ENCODE measurements around the gene ZNF331. TPM values are rescaled to one million over a fixed set of nuclear protein-coding genes. Genes with fewer than 3 reads are reported as not detected.
"Not testable (repeated sequence)": the region's sequence is repeated elsewhere in the genome, so short reads cannot be mapped to it uniquely, and the experiment has no call there.

The ZNF331 gene
- total RNA-seq (100 to 1,000 TPM in 5 of 7 donors, 10 to 100 TPM in 2; 52.0 to 365 (median 150) TPM), polyA plus RNA-seq (10 to 100 TPM; 23.7 to 24.6 TPM)
- long read RNA-seq, donor 1, transcript ZNF331-211 (6 exons, 670 nt) = minor isoform, 51 of 867 reads
- long read RNA-seq, donor 1, transcript ZNF331-217 (5 exons, 2,161 nt) = minor isoform, 49 of 867 reads
- long read RNA-seq, donor 1, transcript ZNF331-202 (6 exons, 2,248 nt) = minor isoform, 149 of 867 reads
- long read RNA-seq, donor 1, transcript ZNF331-221 (5 exons, 913 nt) = major isoform, 402 of 867 reads
- long read RNA-seq, donor 1, partial matches to known transcripts = 15 of 867 reads
- long read RNA-seq, donor 1, other reads (novel, unspliced or antisense) = 125 of 867 reads
- long read RNA-seq, donor 2, full-length matches to known transcripts = 9 of 9 reads
- long read RNA-seq, donor 2, partial matches to known transcripts = 0 of 9 reads
- long read RNA-seq, donor 2, other reads (novel, unspliced or antisense) = 0 of 9 reads
- long read RNA-seq, donor 3, transcript ZNF331-221 (5 exons, 913 nt) = major isoform, 25 of 75 reads
- long read RNA-seq, donor 3, transcript ZNF331-217 (5 exons, 2,161 nt) = minor isoform, 9 of 75 reads
- long read RNA-seq, donor 3, transcript ZNF331-202 (6 exons, 2,248 nt) = minor isoform, 17 of 75 reads
- long read RNA-seq, donor 3, partial matches to known transcripts = 1 of 75 reads
- long read RNA-seq, donor 3, other reads (novel, unspliced or antisense) = 17 of 75 reads

DNA sequence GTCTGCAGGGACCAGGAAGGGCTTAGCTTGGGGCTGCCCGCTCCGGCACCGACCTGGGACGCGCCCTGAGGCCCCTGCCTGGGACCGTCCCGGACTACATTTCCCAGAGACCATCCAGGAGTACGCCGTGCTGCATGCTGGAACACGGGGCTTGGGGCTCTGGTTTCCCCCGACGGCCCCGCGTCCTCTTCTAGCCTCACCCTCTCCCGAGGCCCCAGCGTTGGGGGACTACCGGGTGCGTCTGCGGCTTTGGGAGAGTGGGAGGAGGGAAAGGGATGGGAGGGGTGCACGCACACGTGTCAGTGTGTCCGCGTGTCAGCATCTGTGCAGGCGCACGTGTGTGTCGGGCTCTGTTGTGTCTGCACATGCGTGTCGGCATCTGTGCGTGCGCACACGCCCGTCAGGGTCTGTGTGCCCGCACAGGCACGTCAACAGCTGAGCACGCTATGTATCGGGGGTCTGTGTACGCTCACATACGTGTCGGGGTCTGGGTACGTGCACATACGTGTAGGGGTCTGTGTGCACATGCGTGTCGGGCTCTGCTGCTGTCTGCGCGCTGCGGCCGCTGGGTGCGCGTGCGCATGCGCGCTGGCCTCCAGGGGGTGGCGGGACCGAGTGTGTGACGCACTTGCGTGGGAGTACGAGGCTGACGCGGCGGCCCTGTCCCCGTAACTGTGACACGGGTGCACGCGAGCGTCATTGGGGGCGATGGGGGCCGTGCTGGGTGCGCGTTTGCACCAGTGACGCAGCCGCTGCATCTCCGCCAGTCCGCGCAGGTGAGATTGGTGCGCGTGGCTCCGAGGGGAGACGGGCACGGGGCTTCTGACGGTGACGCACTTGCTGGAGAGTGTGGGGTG, at the start of gene ZNF331:
Gene ZNF331, plus strand, starts transcription at position 625 of the 857 bp plus-strand sequence. CDS start 31,232 bp downstream, outside the sequence.
- intact Hi-C loops (cut with DNase I) = no loop called here
- TF ChIP-seq, protein P1, sequence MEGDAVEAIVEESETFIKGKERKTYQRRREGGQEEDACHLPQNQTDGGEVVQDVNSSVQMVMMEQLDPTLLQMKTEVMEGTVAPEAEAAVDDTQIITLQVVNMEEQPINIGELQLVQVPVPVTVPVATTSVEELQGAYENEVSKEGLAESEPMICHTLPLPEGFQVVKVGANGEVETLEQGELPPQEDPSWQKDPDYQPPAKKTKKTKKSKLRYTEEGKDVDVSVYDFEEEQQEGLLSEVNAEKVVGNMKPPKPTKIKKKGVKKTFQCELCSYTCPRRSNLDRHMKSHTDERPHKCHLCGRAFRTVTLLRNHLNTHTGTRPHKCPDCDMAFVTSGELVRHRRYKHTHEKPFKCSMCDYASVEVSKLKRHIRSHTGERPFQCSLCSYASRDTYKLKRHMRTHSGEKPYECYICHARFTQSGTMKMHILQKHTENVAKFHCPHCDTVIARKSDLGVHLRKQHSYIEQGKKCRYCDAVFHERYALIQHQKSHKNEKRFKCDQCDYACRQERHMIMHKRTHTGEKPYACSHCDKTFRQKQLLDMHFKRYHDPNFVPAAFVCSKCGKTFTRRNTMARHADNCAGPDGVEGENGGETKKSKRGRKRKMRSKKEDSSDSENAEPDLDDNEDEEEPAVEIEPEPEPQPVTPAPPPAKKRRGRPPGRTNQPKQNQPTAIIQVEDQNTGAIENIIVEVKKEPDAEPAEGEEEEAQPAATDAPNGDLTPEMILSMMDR (IDR thresholded peaks at IDR 0.05) = peak in 2 of 3 donors; percentile 72 to 77
- TF ChIP-seq EP300 (IDR thresholded peaks at IDR 0.05) (no peak), POLR2A (IDR thresholded peaks at IDR 0.05) (peak; percentile 73)
- Histone ChIP-seq H3K4me1 (ENCODE audit: insufficient read depth) (peaks cover 2% of the 10 kb centered on the region), H3K27me3 (no peaks in the 10 kb centered on the region), H3K9me3 (no peaks in the 10 kb centered on the region), H3K36me3 (no peaks in the 10 kb centered on the region), H3K27ac (peak within 1 kb of the TSS; percentile 72 to 88), H3K4me3 (peak within 1 kb of the TSS; percentile 71)
- DNase-seq = peak; percentile 75 to 88 (median 88)
- 56 to 67% (median 61%) methylated on average over 76 to 81 of the region's 81 CpGs for WGBS, 3 donors

DNA sequence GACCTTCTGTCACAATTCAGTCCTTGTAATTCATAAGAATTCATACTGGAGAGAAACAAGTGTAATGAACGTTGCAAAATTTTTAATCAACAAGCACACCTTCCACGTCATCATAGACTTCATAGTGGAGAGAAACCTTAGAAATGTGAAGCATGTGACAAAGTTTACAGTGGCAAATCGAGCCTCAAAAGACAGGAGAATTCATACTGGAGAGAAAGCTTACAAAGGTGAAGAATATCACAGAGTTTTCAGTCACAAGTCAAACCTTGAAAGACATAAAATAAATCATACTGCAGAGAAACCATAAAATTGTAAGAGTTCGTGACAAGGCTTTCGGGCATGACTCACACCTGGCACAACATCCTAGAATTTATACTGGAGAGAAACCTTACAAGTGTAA, 45.8 kb upstream of the ZNF331 start:
- TF ChIP-seq EP300 (IDR thresholded peaks at IDR 0.05) = no peak
- TF ChIP-seq, protein P1 (IDR thresholded peaks at IDR 0.05) = no peak
- TF ChIP-seq POLR2A (IDR thresholded peaks at IDR 0.05) = no peak
- intact Hi-C loops (cut with DNase I) = no loop called here
- 96 to 99% (median 97%) methylated on average over 5 of the region's 5 CpGs for WGBS, 3 donors
- Histone ChIP-seq H3K4me1 (ENCODE audit: insufficient read depth) (no peaks in the 10 kb centered on the region), H3K9me3 (peaks cover 0 to 21% of the 10 kb centered on the region in 2 donors), H3K36me3 (no peaks in the 10 kb centered on the region), H3K27ac (no peak overlapping the region), H3K27me3 (no peaks in the 10 kb centered on the region), H3K4me3 (no peak overlapping the region)
- DNase-seq = no peak

DNA sequence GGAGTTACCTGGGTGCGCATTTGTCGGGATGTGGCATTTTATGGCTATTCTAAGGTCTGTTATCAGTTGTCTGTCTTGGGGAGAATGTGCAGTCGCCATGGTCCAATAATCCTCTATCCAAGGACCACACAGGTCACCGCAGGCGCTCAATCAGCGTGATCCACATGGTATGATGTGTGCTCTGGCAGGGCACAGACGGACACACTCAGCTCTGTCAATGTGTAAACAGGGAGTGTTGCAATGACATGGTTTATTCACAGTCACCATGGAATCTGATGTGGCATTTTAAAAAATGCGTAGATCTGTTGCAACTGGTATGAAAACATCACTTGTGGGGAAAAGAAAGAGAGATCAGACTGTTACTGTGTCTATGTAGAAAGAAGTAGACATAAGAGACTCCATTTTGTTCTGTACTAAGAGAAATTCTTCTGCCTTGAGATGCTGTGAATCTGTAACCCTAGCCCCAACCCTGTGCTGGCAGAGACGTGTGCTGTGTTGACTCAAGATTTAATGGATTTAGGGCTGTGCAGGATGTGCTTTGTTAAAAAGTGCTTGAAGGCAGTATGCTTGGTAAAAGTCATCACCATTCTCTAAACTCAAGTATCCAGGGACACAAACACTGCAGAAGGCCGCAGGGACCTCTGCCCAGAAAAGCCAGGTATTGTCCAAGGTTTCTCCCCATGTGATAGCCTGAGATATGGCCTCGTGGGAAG, 40.5 kb upstream of the ZNF331 start:
- H3K4me3 ChIP-seq; H3K36me3 ChIP-seq; H3K9me3 ChIP-seq; H3K27ac ChIP-seq; DNase-seq; H3K27me3 ChIP-seq; intact Hi-C loops (cut with DNase I); H3K4me1 ChIP-seq (ENCODE audit: insufficient read depth): not testable (repeated sequence)
- WGBS, 3 donors = 52 to 60% (median 59%) methylated on average over 11 of the region's 11 CpGs

DNA sequence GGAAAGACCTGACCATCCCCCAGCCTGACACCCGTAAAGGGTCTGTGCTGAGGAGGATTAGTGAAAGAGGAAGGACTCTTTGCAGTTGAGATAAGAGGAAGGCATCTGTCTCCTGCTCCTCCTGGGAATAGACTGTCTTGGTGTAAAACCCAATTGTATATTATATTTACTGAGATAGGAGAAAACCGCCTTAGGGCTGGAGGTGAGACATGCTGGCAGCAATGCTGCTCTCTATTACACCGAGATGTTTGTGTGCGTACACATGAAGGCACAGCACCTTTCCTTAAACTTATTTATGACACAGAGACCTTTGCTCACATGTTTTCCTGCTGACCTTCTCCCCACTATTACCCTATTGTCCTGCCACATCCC, 39.9 kb upstream of the ZNF331 start:
- DNase-seq; H3K4me3 ChIP-seq; H3K36me3 ChIP-seq; H3K27ac ChIP-seq; H3K4me1 ChIP-seq (ENCODE audit: insufficient read depth); H3K27me3 ChIP-seq; intact Hi-C loops (cut with DNase I); H3K9me3 ChIP-seq: not testable (repeated sequence)
- 43 to 48% (median 43%) methylated on average over 4 of the region's 4 CpGs for WGBS, 3 donors

DNA sequence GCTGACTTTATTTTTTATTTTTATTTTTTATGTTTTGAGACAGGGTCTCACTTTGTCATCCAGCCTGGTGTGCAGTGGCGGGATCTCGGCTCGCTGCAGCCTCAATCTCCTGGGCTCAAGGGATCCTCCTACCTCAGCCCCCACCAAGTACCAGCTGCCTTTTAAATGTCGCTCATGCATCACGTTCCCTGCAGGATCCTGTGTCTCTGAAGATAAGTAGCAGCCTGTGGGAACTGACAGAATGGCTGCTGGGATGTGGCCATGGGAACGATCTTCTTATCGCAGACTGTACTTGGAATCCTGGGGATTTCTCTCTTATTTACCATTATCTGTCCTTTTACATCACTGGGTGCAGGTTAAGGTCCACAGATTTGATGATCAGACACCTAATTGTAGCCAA, 34.8 kb upstream of the ZNF331 start:
- H3K27me3 ChIP-seq; DNase-seq; H3K4me1 ChIP-seq (ENCODE audit: insufficient read depth); H3K27ac ChIP-seq; intact Hi-C loops (cut with DNase I); H3K9me3 ChIP-seq; H3K36me3 ChIP-seq; H3K4me3 ChIP-seq: not testable (repeated sequence)
- WGBS, 3 donors = 33 to 43% (median 35%) methylated on average over 7 of the region's 7 CpGs

DNA sequence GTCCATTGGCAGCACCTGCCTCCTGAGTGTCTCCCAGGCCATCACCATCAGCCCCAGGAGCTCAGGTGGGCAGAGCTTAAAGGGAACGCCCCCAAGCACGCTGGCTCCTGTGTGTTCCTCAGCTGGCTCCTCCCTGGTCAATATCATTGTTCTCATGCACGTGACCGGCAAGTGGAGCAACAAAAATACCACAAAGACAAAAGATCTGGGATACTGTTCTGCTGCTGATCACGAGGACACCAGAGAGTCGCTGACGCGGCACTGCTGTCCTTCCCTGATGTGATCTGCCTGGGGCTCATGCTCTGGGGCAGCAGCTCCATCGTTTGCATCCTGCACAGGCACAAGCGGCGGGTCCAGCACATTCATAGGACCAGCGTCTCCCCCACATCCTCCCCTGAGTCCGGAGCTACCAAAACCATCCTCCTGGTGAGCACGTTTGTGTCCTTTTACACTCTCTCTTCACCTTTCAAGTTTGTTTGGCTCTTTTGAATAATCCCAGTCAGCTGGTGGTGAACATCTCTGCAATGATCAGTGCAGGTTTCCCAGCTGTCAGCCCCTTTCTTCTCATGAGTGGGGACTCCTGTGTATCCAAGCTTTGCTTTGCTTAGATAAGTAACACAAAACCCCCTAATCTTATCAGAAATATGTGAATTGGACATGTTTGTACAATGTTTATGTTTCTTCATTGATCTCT, 34.1 kb upstream of the ZNF331 start:
- not testable (repeated sequence) for H3K27ac ChIP-seq, H3K4me3 ChIP-seq, H3K36me3 ChIP-seq

DNA sequence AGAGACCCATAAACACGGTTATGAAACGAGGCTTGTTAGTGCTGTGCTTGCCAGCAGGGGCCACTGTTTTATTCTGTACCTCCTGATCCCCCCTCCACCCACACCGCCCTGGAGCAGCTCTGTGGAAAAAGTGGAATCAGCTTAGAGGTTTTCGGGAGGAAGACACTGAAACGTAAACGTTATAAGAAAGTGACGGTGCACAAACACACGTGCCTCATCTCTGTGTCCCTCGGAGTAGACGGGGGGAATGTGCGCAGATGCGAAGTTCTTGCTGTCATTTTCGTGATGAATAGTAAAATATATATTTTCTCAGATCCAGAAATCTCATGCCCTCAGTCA, 33.6 kb upstream of the ZNF331 start:
- H3K27me3 ChIP-seq; H3K4me1 ChIP-seq (ENCODE audit: insufficient read depth); intact Hi-C loops (cut with DNase I); H3K9me3 ChIP-seq; H3K36me3 ChIP-seq: not testable (repeated sequence)
- DNase-seq = peak in 2 of 5 donors; percentile 46 to 73
- 2 to 6% (median 4%) methylated on average over 11 to 13 of the region's 13 CpGs for WGBS, 3 donors
- Histone ChIP-seq H3K4me3 (peak overlapping the region; percentile 22), H3K27ac (peak overlapping the region in 1 of 2 donors; percentile 9)

More for the DNA sequence above, 34.1 kb upstream of the ZNF331 start:
- H3K4me1 ChIP-seq (ENCODE audit: insufficient read depth); H3K27me3 ChIP-seq; intact Hi-C loops (cut with DNase I); H3K9me3 ChIP-seq: not testable (repeated sequence)
- 0 to 9% (median 3%) methylated on average over 4 to 10 of the region's 14 CpGs for WGBS, 3 donors
- DNase-seq = peak in 1 of 5 donors; percentile 53
